ENCODE data around the gene NFKBIB.

The NFKBIB gene

DNA sequence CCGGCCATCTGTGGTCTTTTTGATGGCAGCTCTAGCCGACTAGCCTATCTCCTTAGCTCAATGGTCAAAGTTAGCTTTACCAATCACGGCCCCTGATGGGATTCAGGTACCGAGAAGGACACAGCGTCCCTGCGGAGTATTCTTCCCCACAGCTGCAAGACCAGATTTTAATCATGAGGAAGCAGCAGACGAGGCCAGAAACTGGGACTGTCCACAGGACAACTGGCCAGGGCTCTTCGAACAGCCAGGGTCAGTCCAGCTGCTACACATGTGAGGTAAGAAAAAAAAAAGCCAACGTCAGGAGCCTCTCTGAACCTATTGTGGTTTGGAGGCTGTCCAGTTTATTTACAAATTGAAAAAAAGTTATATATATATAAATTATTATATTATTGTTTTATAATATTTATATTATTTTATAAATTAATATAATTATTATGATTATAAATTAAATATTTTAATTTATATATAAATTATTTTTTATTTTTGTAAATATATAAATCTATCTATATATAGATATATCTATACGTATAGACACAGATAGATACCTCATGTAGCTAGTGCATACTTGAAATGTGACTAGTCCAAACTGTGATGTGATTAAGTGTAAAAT, 32.5 kb upstream of the NFKBIB start:
- peaks cover 30% of the 10 kb centered on the region for H3K36me3 ChIP-seq (ENCODE audit: control insufficient read depth, low read length)
- peaks cover 54% of the 10 kb centered on the region for H3F3A ChIP-seq (ENCODE audit: control insufficient read depth, insufficient read depth)
- H3K9me2 ChIP-seq (replicated peaks; ENCODE audit: control insufficient read depth, low read length): no peaks in the 10 kb centered on the region
- TF ChIP-seq, protein P1, sequence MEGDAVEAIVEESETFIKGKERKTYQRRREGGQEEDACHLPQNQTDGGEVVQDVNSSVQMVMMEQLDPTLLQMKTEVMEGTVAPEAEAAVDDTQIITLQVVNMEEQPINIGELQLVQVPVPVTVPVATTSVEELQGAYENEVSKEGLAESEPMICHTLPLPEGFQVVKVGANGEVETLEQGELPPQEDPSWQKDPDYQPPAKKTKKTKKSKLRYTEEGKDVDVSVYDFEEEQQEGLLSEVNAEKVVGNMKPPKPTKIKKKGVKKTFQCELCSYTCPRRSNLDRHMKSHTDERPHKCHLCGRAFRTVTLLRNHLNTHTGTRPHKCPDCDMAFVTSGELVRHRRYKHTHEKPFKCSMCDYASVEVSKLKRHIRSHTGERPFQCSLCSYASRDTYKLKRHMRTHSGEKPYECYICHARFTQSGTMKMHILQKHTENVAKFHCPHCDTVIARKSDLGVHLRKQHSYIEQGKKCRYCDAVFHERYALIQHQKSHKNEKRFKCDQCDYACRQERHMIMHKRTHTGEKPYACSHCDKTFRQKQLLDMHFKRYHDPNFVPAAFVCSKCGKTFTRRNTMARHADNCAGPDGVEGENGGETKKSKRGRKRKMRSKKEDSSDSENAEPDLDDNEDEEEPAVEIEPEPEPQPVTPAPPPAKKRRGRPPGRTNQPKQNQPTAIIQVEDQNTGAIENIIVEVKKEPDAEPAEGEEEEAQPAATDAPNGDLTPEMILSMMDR (IDR thresholded peaks at IDR 0.05; ENCODE audit: low read depth, low read length, poor library complexity, severe bottlenecking): no peak
- TF ChIP-seq EZH2phosphoT487 (IDR thresholded peaks at IDR 0.05; ENCODE audit: borderline replicate concordance, low read length): no peak
- no peaks in the 10 kb centered on the region for H3K27me3 ChIP-seq (ENCODE audit: control insufficient read depth, low read length)
- H3K4me3 ChIP-seq (ENCODE audit: low read length): peak overlapping the region; percentile 20; the same call in 1 of the 2 replicates
- H3K4me2 ChIP-seq (ENCODE audit: low read length): peak overlapping the region; percentile 86
- H3K27ac ChIP-seq (ENCODE audit: low read depth, low read length): peak overlapping the region; percentile 98
- no peaks in the 10 kb centered on the region for H4K20me1 ChIP-seq (ENCODE audit: control insufficient read depth, insufficient read depth, low read depth, low read length)
- H3K79me2 ChIP-seq (ENCODE audit: control insufficient read depth, low read length): peaks cover 24% of the 10 kb centered on the region
- peaks cover 80% of the 10 kb centered on the region for H3K4me1 ChIP-seq (ENCODE audit: control insufficient read depth, low read length)
- H3K9me3 ChIP-seq (ENCODE audit: control insufficient read depth, insufficient read depth, low read length): no peaks in the 10 kb centered on the region

DNA sequence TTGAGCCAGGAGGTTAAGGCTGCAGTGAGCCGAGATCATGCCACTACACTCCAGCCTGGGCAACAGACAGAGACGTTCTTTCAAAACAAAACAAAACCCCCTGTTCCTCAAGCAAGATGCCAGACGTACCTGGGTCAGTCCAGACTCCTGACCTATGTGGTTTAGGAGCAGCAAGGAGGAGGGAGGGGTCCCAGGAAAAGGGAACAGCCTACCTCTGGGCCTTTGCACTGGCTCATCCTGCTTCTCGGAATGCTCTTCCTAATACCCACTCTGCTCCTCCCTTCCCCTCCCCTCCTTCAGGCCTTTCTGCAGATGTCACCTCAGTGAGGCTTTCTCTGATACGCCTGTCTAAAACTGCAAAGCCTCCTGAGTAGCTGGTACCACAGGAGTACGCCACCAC, 31.2 kb upstream of the NFKBIB start:
- H3K9me3 ChIP-seq (ENCODE audit: control insufficient read depth, insufficient read depth, low read length): no peaks in the 10 kb centered on the region
- peaks cover 30% of the 10 kb centered on the region for H3K36me3 ChIP-seq (ENCODE audit: control insufficient read depth, low read length)
- H4K20me1 ChIP-seq (ENCODE audit: control insufficient read depth, insufficient read depth, low read depth, low read length): no peaks in the 10 kb centered on the region
- no peaks in the 10 kb centered on the region for H3K9me2 ChIP-seq (replicated peaks; ENCODE audit: control insufficient read depth, low read length)
- H3K4me2 ChIP-seq (ENCODE audit: low read length): peak overlapping the region; percentile 100
- TF ChIP-seq, protein P1 (IDR thresholded peaks at IDR 0.05; ENCODE audit: low read depth, low read length, poor library complexity, severe bottlenecking): no peak
- TF ChIP-seq EZH2phosphoT487 (IDR thresholded peaks at IDR 0.05; ENCODE audit: borderline replicate concordance, low read length): no peak
- peaks cover 24% of the 10 kb centered on the region for H3K79me2 ChIP-seq (ENCODE audit: control insufficient read depth, low read length)
- H3K4me1 ChIP-seq (ENCODE audit: control insufficient read depth, low read length): peaks cover 72% of the 10 kb centered on the region
- H3F3A ChIP-seq (ENCODE audit: control insufficient read depth, insufficient read depth): peaks cover 49% of the 10 kb centered on the region
- peak overlapping the region; percentile 78 for H3K27ac ChIP-seq (ENCODE audit: low read depth, low read length)
- H3K27me3 ChIP-seq (ENCODE audit: control insufficient read depth, low read length): no peaks in the 10 kb centered on the region
- peak overlapping the region; percentile 97 for H3K4me3 ChIP-seq (ENCODE audit: low read length)

DNA sequence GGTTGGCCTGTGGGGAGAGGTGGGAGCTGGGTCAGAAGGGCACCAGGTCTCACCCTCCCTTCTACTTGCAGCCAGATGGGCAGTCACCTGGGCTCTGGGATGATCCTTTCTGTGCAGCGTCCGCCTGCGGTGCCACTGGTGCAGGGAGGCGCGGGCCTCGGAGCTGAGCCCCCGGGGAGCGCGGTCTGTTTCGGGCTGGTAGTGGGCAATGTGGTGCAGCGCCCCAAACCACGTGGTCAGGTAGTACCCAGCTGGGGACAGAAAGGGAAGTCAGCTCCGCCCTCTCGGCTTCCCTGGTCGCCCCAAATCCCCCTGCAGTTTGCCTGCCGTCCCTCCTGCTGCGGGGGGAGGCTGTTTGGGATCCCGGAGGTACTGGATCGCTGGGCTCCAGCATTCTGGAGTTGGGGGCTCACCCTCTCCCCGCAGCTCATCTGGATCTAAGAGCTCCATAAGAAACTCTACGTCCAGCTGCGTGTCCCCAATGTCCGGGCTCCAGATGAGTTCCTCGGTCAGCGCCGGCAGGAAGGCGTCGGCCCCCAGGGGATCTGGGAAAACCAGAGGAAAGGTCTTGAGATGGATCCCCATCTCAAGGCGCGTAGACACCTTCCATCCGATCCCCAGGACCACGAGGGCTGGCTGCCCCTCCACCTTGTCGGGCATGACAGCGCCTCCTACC, 30.5 kb upstream of the NFKBIB start:
- Histone ChIP-seq H3K9me3 (ENCODE audit: control insufficient read depth, insufficient read depth, low read length) (no peaks in the 10 kb centered on the region), H3K79me2 (ENCODE audit: control insufficient read depth, low read length) (peaks cover 24% of the 10 kb centered on the region), H3F3A (ENCODE audit: control insufficient read depth, insufficient read depth) (peaks cover 41% of the 10 kb centered on the region), H3K27me3 (ENCODE audit: control insufficient read depth, low read length) (no peaks in the 10 kb centered on the region), H3K4me3 (ENCODE audit: low read length) (peak overlapping the region; percentile 97), H4K20me1 (ENCODE audit: control insufficient read depth, insufficient read depth, low read depth, low read length) (no peaks in the 10 kb centered on the region), H3K36me3 (ENCODE audit: control insufficient read depth, low read length) (peaks cover 30% of the 10 kb centered on the region), H3K27ac (ENCODE audit: low read depth, low read length) (peak overlapping the region; percentile 78), H3K4me1 (ENCODE audit: control insufficient read depth, low read length) (peaks cover 66% of the 10 kb centered on the region), H3K4me2 (ENCODE audit: low read length) (peak overlapping the region; percentile 100), H3K9me2 (replicated peaks; ENCODE audit: control insufficient read depth, low read length) (no peaks in the 10 kb centered on the region)
- TF ChIP-seq EZH2phosphoT487 (IDR thresholded peaks at IDR 0.05; ENCODE audit: borderline replicate concordance, low read length): no peak
- TF ChIP-seq, protein P1 (IDR thresholded peaks at IDR 0.05; ENCODE audit: low read depth, low read length, poor library complexity, severe bottlenecking): no peak

Measured in DOHH2 (cell line).